HEK293 (cell line): ENCODE data around the gene TRAPPC13.
A peak's percentile ranks its signal among the peaks of the same experiment; 100 is the strongest.

Source experiments
- BCL6B ChIP-seq: fragments of 450-650 bp; formaldehyde crosslinking; IDR thresholded peaks from 2 replicates; pipeline ENCODE4 v1.5.1; 2017; ENCODE audit warnings: missing biosample characterization, missing genetic modification characterization
- GLIS2 ChIP-seq: fragments of 450-650 bp; formaldehyde crosslinking; IDR thresholded peaks from 2 replicates; pipeline ENCODE4 v1.5.1; 2016; ENCODE audit warnings: missing biosample characterization, missing genetic modification characterization
- MEIS1 ChIP-seq: sonication (generic); formaldehyde crosslinking; IDR thresholded peaks from 2 replicates; pipeline ENCODE4 v1.8.1; 2022; ENCODE audit warnings: missing genetic modification reagents, mild to moderate bottlenecking, borderline replicate concordance
- MYNN ChIP-seq: fragments of 450-650 bp; formaldehyde crosslinking; IDR thresholded peaks from 2 replicates; pipeline ENCODE4 v1.5.1; 2016; ENCODE audit warnings: missing biosample characterization, missing genetic modification characterization, borderline replicate concordance
- MZF1 ChIP-seq: fragments of 450-650 bp; formaldehyde crosslinking; IDR thresholded peaks from 2 replicates; pipeline ENCODE4 v1.5.1; 2017; ENCODE audit warnings: missing biosample characterization, missing genetic modification characterization, borderline replicate concordance
- PRDM10 ChIP-seq: fragments of 450-650 bp; formaldehyde crosslinking; IDR thresholded peaks from 2 replicates; pipeline ENCODE4 v1.5.1; 2016; ENCODE audit warnings: missing biosample characterization, missing genetic modification characterization
- SP3 ChIP-seq: fragments of 450-650 bp; formaldehyde crosslinking; IDR thresholded peaks from 2 replicates; pipeline ENCODE4 v1.5.1; 2016; ENCODE audit warnings: missing biosample characterization, missing genetic modification characterization
- TSHZ1 ChIP-seq: fragments of 450-650 bp; formaldehyde crosslinking; IDR thresholded peaks from 2 replicates; pipeline ENCODE4 v1.5.1; 2016; ENCODE audit warnings: missing biosample characterization, missing genetic modification characterization, borderline replicate concordance
- ZBTB48 ChIP-seq: fragments of 450-650 bp; formaldehyde crosslinking; IDR thresholded peaks from 2 replicates; pipeline ENCODE4 v1.5.1; 2016; ENCODE audit warnings: missing biosample characterization, missing genetic modification characterization
- ZBTB49 ChIP-seq: fragments of 450-650 bp; formaldehyde crosslinking; IDR thresholded peaks from 2 replicates; pipeline ENCODE4 v1.5.1; 2016; ENCODE audit warnings: missing biosample characterization, missing genetic modification characterization, low read depth
- ZNF138 ChIP-seq: fragments of 450-650 bp; formaldehyde crosslinking; IDR thresholded peaks from 2 replicates; pipeline ENCODE4 v1.5.1; 2016; ENCODE audit warnings: missing biosample characterization, missing genetic modification characterization, borderline replicate concordance
- ZNF19 ChIP-seq: fragments of 450-650 bp; formaldehyde crosslinking; IDR thresholded peaks from 2 replicates; pipeline ENCODE4; 2016; ENCODE audit warnings: missing biosample characterization, missing genetic modification characterization, low read depth
- ZNF24 ChIP-seq: fragments of 450-650 bp; formaldehyde crosslinking; IDR thresholded peaks from 2 replicates; pipeline ENCODE4 v1.5.1; 2016; ENCODE audit warnings: missing biosample characterization, missing genetic modification characterization
- ZNF324 ChIP-seq: fragments of 450-650 bp; formaldehyde crosslinking; IDR thresholded peaks from 2 replicates; pipeline ENCODE4 v1.5.1; 2016; ENCODE audit warnings: missing biosample characterization, missing genetic modification characterization
- ZNF335 ChIP-seq: fragments of 450-650 bp; formaldehyde crosslinking; conservative IDR thresholded peaks from 2 replicates; pipeline ENCODE4 v1.5.1; 2016; ENCODE audit warnings: missing biosample characterization, missing genetic modification characterization
- ZNF341 ChIP-seq: fragments of 450-650 bp; formaldehyde crosslinking; IDR thresholded peaks from 2 replicates; pipeline ENCODE4; 2016; ENCODE audit warnings: low read depth, missing biosample characterization, missing genetic modification characterization
- ZNF354C ChIP-seq: fragments of 450-650 bp; formaldehyde crosslinking; IDR thresholded peaks from 2 replicates; pipeline ENCODE4 v1.5.1; 2016; ENCODE audit warnings: missing biosample characterization, missing genetic modification characterization, low read depth, borderline replicate concordance
- ZNF391 ChIP-seq: fragments of 450-650 bp; formaldehyde crosslinking; IDR thresholded peaks from 2 replicates; pipeline ENCODE4 v1.5.1; 2016; ENCODE audit warnings: low read depth, missing biosample characterization, missing genetic modification characterization, borderline replicate concordance
- ZNF394 ChIP-seq: fragments of 450-650 bp; formaldehyde crosslinking; IDR thresholded peaks from 2 replicates; pipeline ENCODE4 v1.5.1; 2016; ENCODE audit warnings: missing biosample characterization, missing genetic modification characterization, mild to moderate bottlenecking, moderate library complexity, borderline replicate concordance
- ZNF416 ChIP-seq: fragments of 450-650 bp; formaldehyde crosslinking; IDR thresholded peaks from 2 replicates; pipeline ENCODE4 v1.5.1; 2016; ENCODE audit warnings: missing biosample characterization, missing genetic modification characterization
- ZNF426 ChIP-seq: fragments of 450-650 bp; formaldehyde crosslinking; IDR thresholded peaks from 2 replicates; pipeline ENCODE4 v1.5.1; 2017; ENCODE audit warnings: missing biosample characterization, missing genetic modification characterization, mild to moderate bottlenecking, inconsistent platforms, moderate library complexity
- ZNF639 ChIP-seq: fragments of 450-650 bp; formaldehyde crosslinking; IDR thresholded peaks from 2 replicates; pipeline ENCODE4 v1.5.1; 2016; ENCODE audit warnings: missing biosample characterization, missing genetic modification characterization
- ZNF692 ChIP-seq: fragments of 450-650 bp; formaldehyde crosslinking; IDR thresholded peaks from 2 replicates; pipeline ENCODE4 v1.5.1; 2016; ENCODE audit warnings: missing biosample characterization, missing genetic modification characterization
- ZNF776 ChIP-seq: fragments of 450-650 bp; formaldehyde crosslinking; IDR thresholded peaks from 2 replicates; pipeline ENCODE4 v1.5.0; 2017; ENCODE audit warnings: missing biosample characterization, missing genetic modification characterization, borderline replicate concordance
- ZNF830 ChIP-seq: fragments of 450-650 bp; IDR thresholded peaks from 2 replicates; pipeline ENCODE4 v1.5.0; 2018; ENCODE audit warnings: missing biosample characterization, missing genetic modification characterization, low read depth, mild to moderate bottlenecking, moderate library complexity

TRAPPC13 gene

GRCh38 chr5:65624025-65624570 lies 729 bp upstream of the TRAPPC13 start, which contains the start of gene TRIM23 (continued):
- TF ChIP-seq ZNF394 (tag by site-specific recombination) = no peak
- no peak for TF ChIP-seq GLIS2 (tag by site-specific recombination)
- TF ChIP-seq BCL6B = no peak
- TF ChIP-seq ZNF692 = peak; percentile 71; the same call in 1 of the 2 replicates
- TF ChIP-seq ZBTB48 (tag by site-specific recombination) = no peak
- 0 out of 2 replicates have a peak, but pooled peaks have one; percentile 18 for TF ChIP-seq ZNF24 (tag by site-specific recombination)
- no peak for TF ChIP-seq ZNF354C (tag by site-specific recombination)
- TF ChIP-seq ZNF19 (tag by site-specific recombination) = no peak
- TF ChIP-seq ZNF830 (tag by site-specific recombination) = no peak
- TF ChIP-seq MYNN (tag by site-specific recombination) = no peak
- TF ChIP-seq SP3 = peak; percentile 58; the same call in 1 of the 2 replicates
- no peak for TF ChIP-seq ZNF416 (tag by site-specific recombination)
- TF ChIP-seq ZNF335 = peak; percentile 89
- TF ChIP-seq ZNF341 (tag by site-specific recombination) = peak; percentile 100
- no peak for TF ChIP-seq ZBTB49
- no peak for TF ChIP-seq TSHZ1 (tag by site-specific recombination)
- TF ChIP-seq PRDM10 (tag by site-specific recombination) = no peak
- no peak for TF ChIP-seq MEIS1 (CRISPR knock-in tag)
- TF ChIP-seq ZNF639 = no peak
- no peak for TF ChIP-seq ZNF776 (tag by site-specific recombination)
- TF ChIP-seq ZNF426 (tag by site-specific recombination) = no peak
- no peak for TF ChIP-seq MZF1 (tag by site-specific recombination)
- no peak for TF ChIP-seq ZNF324
- TF ChIP-seq ZNF391 (tag by site-specific recombination) = no peak
- TF ChIP-seq ZNF138 = no peak
